NOMO-1 treated with dmso at 0.1 percent for 144 hours (cell line): Measurements from ENCODE around the gene SEC22C.
"Not testable (repeated sequence)": the region's sequence is repeated elsewhere in the genome, so short reads cannot be mapped to it uniquely, and the experiment has no call there.

Source experiments
- DNase-seq: peaks from one replicate; lab custom pipeline; 2025; ENCODE audit not compliant: unreplicated experiment; lab: John Stamatoyannopoulos, UW

The SEC22C gene

DNA sequence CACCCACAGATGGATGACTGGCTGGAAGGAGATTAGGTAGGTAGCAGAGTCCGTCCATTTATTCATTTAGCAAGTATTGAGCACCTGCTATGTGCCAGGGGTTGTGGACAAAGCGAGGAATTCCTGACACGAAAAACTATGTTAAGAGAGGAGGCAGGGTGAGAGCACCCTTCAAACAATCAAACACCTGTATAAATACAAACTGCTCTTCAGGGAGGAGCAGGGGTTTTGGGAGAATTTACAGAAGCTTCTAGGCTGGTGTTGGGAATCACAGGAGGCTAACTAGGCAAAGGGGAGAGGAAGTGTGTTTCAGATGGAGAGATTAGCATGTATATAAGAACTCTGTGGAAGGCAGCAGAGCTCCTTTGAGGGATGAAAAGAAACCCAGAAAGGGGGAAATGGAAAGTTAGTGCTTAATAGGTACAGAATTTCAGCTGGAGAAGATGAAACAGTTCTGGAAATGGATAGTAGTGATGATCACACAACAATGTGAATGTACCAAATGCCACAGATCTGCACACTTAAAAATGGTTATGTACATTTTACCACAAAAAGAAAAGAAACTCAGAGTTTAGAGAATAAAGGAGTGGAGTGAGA, 805 bp upstream of the SEC22C start:
- no peak for DNase-seq

DNA sequence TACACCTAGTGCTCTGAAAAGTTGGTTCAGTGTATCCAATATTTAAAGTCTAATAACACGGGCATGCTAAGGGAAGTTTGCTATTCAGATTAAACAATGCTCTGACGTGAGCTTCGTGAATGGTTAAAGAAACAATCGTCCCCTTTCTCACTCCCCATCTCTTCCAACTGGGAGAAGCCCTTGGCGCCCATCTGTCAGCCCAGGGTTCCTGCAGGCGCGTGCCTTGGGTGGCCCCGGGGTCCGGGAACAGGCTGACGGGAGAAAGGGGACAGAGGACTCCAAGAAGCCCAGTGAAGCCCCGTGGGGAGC, 413 bp downstream of the SEC22C start:
- DNase-seq = no peak

DNA sequence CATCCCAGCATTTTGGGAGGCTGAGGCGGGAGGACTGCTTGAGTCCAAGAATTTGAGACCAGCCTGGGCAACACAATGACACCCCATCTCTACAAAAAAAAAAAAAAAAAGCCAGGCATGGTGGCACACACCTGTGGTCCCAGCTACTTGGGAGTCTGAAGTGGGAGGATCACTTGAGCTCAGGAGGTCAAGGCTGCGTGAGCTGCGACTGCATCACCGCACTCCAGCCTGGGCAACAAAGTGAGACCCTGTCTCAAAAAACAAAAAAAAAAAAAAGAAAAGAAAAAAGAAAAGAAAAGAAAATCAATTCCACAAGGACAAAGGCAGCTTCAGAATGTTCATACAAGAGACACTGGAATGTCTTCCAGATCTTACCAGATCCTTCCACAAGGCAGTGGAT, 2.4 kb downstream of the SEC22C start:
- DNase-seq = not testable (repeated sequence)

DNA sequence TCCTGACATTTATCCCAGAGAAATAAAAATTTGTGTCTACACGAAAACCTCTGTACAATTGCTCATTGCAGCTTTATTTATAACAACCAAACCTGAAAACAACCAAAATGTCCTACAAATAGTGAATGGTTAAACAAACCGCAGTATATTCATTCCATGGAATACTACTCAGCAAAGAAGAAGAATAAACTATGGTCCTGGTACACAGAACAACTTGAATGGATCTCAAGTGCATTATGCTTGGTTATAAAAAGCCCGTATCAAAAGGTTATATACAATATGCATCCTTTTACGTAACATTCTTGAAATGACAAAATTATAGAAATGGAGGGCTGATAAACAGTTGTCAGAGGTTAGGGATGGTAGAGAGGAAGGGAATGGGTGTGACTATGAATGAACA, 3.7 kb downstream of the SEC22C start:
- no peak for DNase-seq

DNA sequence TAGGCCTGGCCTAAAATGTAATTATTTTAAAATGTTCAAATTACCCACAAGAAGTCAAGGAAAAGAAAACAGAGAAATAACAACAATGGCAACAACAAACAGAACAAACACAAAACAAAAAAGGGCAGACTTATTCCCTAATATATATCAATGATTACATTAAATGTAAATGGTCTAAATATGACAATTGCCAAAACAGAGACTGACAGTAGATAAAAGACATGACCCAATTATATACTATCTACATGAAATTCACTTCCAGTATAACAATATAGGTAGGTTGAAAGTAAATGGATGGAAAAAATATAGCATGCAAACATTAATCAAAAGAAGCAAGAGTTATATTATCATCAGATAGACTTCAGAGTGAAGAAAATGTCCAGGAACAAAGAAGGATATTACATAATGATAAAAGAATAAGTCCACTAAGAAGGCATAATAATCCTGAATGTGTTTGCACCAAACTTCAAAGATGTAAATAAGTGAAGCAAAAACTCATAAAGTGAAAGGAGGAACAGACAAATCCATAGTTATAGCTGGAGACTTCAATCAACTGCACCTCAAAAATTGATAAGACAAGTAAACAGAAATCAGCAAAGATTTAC, 6.5 kb downstream of the SEC22C start:
- DNase-seq = no peak

DNA sequence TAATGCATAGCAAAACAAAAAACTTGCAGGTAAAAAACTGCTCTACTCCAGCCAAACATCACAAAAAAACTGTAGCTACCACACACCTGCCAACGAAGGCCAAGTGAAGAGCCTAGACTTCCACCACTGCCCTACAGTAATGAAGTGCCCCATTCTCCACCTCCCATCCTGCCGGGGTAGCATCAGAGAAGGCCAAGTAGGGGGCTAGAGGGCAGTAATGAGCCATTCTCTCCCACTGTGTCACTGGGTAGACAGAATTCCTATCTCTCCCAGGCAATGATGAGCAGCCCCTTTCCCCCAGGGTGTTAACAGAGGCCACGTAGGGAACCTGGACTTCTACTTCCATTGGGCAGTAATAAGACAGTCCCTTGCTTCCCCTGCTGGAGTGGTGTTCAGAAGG, 9.5 kb downstream of the SEC22C start:
- no peak for DNase-seq

DNA sequence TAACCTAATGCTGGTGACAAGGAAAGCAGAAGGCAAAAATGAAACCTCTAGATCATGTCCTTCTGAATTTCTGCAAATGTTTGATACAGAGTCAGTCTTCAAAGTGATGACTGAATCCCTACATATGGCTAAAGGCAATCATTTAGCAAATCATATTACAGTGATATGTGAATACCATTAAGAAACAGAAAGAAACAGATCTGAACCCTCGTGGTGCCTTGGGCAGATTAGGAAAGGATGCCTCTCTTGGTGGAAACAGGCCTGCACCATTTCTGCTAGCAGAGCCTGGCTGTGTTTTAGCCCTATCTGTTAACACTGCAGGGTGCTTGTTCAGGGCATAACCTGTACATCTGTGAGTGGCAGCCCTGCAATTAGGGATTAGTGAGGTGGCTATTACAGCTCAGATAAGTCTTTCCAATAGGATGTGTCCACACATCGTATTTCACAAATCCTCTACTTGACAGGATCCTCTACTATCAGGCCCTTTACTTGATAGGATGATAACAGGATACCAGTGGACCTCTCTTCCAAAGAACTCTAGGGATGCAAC, 12.1 kb downstream of the SEC22C start:
- DNase-seq = no peak

DNA sequence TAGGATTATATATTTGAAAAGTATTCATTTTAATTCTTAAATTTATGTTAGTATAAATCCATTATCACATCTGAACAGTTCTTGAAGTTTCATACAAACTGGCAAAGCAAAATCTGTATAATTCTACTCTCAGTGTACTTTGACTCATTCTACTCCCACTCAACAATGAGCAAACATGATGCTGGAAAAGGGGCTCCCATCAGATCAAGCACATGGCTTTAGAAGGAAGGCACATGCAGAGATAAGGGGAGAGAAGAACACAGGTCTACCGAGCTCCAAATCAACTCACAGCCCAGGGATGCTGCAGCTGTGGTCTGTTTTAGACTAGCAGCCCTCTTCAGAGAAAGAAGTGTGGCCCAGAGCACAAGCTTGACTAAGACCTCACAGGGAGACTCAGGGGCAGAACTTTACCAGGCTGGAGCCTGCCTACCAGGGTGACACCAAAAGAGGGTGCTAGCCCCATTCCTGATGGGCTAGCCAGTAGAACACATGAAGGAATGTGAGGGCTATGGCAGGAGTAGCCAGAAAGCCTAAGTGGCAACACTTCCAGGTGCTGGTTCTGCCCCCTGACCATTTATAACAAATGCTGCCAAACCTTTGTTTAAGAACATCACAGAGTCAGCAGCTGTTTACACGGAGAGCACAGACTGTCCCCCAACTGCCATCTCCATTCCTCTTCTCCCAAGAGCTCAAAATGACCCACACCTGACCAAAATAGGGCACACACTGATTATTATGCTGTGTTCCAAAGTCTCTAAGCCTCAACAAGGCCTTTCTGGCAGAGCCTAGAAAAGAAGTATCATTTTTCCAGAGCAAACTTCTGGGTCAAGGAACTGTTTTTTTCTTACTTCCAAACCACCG, 19.5 kb downstream of the SEC22C start:
- DNase-seq = no peak

DNA sequence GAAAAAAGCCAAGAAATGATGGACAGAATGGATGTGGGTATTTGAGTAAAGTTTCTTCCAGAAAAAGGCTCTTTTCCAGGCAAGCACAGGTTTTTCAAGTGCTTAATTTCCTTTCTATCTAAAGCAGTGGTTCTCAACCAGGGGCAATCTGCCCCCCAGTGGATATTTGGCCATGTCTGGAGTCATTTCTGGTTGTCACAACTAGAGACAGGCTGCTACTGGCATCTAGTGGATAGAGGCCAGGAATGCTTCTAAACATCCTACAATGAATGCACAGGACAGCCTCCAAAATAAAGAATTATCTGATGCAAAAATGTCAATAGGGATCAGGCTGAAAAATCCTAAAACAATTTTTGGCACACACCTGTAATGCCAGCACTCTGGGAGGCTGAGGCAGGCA, 23.9 kb downstream of the SEC22C start:
- DNase-seq = no peak

DNA sequence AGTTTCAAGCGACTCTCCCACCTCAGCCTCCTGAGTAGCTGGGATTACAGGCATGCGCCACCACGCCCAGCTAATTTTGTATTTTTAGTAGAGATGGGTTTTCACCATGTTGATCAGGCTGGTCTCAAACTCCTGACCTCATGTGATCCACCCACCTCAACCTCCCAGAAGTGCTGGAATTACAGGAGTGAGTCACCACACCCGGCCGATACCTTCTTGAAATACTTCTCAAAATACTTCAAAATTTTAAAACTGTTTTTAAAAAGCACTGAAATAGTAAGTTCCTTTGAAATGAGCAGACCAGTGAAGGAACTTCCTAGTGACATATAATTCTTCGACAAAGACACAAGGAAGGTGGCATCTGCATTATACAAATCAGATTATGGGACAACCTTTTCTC, 24.9 kb downstream of the SEC22C start:
- not testable (repeated sequence) for DNase-seq

DNA sequence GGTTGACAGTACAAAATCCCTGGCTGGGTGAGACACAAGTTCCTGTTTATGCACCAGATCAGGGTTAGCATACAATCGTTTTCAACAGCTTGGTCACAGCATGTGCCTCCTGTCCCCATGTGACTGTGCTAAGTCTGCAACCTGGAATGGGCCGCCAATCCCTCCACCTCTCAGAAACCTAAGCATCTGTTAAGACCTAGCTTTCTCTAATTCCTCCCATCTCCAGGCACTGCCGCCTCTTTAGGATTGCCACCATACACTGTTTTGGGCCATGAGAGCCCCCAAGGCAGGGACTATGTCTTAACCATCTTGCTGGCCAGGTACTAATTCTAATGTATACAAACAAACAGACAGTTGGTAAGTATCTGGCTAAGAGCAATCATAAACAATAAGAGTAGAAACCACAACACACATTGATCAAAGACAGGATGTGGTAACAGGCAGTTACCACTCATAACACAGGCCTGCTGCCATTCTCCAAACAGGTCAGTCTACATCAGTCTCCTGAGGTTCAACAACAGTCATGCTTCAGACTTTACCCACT, 25.6 kb downstream of the SEC22C start:
- no peak for DNase-seq

DNA sequence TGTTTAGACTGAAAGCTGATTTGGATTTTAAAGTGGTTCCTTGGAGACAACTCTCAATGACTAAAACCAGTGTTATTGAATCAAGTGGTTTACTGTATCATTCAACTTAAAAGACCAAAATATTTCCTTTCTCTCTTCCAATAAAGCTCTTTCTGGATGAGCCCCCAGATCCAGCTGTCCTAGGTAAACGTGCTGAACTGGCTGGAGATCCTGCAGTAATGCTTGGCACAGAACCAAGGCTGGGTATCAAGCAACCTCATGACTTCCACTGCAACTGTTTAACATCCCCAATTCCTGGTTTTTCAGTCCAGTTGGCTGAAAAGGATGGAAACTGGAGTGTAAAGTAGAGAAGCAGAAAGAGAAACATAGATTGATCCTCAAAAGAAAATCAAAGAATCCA, 28.9 kb downstream of the SEC22C start:
- DNase-seq = no peak

DNA sequence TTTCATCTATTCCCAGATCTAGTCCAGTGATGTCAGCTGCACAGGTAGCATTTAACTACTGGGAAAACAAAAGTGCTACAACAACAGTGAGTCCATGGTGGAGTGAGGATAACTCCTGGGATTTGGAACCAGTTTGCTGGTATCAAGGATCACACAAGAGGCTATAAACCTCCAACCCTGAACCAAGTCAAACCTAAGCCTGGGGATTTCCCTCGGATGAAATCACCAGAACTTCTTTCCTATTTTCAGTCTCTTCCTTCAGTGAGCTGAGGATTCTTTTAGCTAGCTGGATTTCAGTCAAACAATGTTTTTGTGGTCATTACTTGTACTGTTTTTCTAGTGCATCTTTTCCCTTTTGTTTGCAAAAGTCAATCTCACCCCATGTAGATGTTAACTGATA, 31.5 kb downstream of the SEC22C start:
- DNase-seq = no peak

DNA sequence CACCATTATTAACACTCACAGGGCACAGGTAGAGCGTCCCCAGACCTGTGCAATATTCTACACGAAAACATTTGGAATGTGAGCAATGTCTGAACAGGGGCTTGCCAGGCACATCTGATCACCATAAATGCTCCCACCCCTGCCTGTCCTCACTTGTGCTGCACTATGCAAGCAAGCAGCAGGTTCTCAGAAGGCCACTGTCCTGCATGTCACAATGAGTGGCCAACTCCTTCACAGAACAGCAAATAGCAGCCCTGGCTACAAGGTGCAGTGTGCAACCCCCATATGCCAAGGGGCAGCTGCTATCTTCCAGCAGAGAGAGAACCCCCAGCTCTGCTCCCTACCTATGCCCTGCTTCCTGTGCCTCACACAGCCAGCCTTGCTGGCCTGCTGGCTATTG, 32.6 kb downstream of the SEC22C start:
- no peak for DNase-seq

DNA sequence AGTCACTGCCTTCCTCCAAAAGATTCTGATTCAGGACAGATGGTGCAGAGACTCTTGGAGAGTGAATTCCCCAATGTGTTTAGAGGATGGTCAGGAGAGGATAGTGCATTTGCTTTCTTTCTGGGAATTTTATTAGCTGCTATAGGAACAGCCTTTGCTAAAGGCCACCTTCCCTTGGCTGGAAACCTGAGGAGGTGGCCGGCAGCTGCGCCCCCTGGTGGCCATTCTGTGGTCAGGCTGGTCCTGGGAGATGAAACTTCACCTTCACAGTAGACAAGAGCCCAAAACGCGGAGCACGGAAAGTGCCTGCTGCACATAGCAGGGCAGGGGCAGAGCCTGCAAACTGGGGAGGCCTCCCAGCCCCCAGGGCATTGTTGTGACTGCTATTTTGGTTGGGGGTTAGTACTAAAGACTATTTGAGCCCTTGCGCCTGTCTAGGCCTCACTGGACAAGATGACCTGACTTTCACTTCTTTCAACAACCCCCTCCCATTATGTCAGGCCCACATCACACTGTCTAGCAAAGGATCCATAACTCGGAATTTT, 34.3 kb downstream of the SEC22C start:
- DNase-seq = peak; percentile 11

DNA sequence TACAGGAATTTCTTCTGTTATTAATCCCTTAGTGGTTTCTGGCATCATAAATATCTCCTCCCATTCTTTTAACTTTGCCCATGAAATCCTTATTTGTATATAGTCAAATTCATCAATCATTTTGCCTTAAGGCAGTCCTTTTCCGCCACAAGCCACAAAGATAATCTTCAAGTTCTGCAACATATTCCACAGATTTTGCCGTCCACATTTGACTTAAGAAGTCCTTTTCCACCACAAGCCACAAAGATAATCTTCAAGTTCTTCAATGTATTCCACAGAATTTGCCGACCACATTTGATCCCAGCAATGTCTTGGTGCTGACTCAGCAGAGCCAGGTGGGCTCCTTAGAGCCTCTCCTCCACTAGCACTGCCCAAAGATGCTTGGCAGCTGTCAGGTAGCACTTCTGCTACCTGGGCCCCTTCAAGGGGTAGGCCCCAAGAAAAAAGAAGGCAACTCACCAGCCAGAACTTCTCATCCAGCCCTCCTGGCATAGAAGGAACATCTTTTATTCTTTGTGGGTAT, 35.0 kb downstream of the SEC22C start:
- no peak for DNase-seq

DNA sequence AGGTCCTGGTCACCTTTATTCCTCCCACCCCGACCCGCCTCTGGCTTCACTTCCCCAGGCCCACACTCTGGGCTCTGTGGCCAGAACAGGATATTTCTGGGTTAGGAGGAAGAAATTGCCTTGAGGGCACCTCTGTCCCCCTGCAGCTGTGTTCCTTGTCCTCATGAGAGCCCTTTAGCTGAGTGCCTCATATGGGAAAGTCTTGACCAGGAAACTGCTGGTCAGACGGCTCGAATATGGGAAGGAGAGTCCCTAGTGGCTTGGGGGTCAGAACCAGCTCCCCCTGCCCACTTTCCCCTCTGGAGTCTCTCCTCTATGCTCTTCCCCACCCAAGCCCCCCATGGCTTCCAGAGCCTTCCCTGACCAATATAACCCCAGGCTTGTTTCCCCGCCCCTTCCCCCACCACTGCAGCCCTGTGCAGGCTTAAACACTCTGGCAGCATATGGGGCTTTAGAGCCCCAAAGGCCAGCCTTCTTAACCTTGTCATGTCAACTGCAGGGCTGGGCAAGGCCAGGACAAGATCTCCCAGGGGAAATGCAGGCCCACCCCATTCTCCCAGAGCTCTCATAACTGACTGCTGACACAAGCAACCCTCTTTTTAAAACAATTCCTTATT, 36.4 kb downstream of the SEC22C start:
- DNase-seq = no peak

DNA sequence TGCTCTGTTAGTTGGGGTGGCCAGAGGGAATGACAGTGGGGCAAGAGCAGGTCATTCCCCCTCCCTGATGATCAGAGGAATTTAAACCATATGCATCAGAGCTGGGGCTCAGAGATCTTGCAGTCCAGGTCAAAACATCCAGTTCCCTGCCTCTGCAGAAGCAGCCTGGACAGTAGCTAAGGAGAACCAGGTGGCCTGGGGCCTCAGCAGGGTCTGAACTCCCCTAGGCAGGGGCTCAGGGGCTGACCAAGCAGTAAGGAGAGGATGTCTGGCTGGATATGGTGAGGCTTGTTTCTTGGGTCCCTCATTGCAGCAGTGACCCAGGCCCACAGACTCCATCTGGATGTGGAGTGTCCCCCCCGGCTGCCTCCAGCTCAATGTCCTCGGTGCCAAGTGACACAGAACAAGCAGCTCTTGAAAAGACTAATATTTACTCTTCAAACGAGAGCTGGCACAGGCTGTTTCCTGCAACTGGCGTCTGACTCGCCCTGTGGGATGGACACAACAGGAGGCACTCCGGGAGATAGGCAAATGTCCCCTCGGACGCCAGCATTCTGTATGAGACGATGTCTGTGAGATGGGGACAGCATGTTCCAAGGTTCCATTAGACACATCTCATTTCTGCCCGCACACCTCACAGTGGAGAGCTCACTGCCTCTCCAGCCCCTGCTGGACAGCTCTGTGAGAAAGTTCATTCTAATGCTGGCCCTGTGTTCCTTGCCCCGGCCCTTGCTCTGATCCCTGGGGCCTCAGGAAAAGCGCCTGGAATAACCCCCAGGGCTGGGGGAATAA, 37.1 kb downstream of the SEC22C start:
- no peak for DNase-seq

DNA sequence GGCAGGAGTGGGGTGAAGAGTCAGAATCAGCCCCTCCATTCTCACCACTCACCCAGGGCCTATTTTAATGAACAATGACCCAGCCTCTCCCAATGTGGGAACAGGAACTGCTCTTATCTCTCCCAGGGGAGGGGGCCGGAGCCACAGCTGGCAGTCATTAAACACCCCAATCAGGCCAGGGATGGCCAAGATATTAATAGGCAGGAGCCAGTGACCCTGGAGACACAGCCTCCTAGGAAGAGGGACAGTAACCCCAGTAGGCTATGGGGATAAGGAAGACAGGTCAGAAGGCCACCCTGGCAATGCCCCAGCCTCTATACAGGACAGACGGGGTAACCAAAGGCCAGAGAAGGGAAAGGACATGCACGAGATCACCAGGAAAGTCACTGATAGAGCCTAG, 40.7 kb downstream of the SEC22C start:
- DNase-seq = no peak
